ENCODE results near the gene DENND4C.
"Not testable (repeated sequence)": the region's sequence is repeated elsewhere in the genome, so short reads cannot be mapped to it uniquely, and the experiment has no call there.

Gene DENND4C

DNA sequence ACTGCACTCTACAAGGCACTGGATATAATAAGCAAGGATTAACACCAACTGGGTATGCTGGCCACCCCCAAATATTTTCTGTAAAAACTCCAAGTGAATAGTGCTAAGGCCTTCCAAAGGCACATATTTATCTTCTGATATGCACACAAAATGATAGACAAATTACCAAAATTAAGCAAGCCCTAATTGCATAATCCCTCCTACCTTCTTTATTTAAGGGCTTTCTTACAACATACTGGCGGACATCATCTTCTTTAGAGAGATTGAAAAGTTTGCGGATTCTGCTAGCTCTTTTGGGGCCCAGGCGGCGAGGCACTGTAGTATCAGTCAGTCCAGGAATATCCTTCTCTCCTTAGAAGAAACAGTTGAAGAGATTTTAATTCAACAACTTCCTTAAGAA is 147.7 kb downstream of the DENND4C start:
- no peak for DNase-seq

DNA sequence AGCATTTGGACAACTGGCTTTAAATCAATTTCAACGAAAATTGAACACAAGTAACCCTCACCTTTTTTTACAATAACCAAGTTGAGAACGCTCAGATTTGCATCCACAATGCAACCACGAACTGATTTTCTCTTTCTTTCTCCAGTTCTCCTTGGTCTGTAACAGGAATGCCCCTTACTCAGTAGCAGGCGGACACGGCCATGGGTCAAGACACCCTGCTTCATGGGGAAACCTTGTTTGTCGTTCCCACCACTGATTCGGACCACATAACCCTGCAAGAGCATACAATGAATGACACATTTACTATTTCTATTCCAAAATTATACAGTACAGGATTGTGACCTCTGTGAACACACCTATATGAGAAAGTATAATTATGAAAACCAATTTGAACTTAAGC is 148.2 kb downstream of the DENND4C start:
- no peak for DNase-seq

DNA sequence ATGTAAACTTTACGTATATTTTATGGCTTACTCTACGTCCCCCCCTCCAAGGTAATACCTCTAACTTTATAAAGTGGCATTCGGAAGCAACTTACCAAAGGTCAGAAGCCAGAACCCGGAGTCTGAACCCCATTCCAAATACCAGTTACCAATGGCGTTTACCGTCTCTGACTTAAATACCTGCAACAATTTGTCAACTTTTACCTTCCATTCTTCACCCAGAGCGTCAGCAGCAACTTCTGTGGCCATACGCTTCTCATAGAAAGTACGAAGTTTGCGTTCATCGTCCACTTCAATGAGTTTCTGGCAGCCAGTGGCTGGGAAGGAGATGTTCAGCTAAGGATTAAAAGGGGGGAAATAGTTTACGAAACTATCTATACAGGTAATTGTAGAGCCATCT is 148.8 kb downstream of the DENND4C start:
- DNase-seq = no peak

DNA sequence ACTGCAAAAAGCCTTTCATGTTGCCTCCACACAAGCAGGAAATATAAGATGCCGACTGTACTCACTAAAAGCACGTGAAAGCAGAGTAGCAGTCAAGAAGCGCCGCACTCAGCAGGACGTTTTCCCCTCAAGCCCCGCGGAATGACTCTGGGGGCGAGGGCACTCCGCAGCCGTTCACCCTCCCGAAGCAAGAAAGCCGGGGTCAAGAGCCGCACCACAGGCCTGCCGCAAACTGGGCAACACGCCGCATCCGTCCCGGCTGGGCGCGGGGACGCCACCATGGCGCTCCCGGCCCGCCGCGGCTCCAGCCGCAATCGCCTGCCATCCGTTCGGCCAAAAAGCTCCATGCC is 149.2 kb downstream of the DENND4C start:
- peak; percentile 42 for DNase-seq

DNA sequence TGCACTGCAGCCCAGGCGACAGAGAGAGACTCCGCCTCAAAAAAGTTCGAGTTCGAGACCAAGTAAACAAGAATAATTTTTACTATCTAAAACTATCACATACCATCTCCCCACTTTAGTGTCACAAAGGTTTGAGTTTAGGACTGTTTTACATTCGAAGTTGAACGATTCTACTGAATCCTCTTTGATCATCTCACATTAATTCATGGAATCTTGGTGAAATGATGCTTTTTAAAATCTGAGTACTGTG is 150.3 kb downstream of the DENND4C start:
- no peak for DNase-seq

DNA sequence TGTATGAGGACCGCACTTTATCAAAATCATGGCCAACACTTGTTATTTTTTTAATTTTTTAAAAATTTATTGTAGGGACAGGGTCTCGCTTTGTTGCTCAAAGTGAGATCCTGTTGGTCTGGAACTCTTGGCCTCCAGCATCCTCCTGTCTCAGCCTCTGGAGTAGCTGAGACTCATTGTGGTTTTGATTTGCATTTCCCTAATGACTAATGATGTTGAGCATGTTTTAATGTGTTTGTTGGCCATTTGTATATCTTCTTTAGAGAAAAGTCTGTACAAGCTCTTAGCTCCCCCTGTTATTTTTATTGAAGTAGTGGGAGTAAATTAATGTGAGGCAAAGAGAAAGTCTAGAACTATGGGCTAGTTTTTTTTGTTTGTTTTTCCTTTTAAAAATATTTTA is 151.2 kb downstream of the DENND4C start:
- no peak for DNase-seq

DNA sequence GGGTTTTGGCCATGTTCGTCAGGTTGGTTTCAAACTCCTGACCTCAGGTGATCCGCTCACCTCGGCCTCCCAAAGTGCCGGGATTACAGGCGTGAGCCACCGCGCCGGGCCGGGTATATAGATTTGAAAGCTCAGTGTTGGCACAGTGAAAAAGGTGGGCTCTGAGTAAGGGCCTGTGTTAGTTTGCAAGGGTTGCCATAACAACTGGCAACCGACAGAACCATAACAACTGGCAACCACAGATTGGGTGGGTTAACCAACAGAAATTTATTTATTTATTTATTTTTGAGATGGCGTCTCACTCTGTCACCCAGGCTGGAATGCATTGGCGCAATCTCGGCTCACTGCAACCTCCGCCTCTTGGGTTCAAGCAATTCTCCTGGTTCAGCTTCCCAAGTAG is 154.7 kb downstream of the DENND4C start:
- DNase-seq = not testable (repeated sequence)

DNA sequence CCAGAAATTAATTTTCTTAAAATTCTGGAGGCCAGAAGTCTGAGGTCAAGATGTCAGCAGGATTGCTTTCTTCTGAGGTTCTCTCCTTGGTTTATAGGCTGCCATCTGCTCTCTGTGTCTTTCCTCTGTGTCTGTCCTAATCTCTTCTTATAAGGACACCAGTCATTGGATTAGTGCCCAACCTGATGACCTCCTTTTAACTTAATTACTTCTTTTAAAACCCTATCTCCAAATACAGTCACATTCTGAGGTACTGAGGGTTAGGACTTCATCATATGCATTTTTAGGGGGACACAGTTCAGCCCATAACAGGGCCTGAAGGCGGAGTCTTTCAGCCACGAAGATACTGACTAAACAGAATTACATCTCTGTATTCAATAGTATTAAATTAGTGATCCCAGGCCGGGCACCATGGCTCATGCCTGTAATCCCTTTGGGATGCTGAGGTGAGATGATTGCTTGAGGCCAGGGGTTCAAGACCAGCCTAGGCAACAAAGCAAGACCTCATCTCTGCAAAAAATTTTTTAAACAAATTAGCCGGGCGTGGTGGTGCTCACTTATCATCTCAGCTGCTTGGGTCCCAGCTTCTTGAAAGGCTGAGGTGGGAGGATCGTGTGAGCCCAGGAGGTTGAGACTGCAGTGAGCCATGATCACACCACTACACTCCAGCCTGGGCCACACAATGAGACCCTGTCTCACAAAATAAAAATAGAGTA is 155.5 kb downstream of the DENND4C start:
- no peak for DNase-seq

DNA sequence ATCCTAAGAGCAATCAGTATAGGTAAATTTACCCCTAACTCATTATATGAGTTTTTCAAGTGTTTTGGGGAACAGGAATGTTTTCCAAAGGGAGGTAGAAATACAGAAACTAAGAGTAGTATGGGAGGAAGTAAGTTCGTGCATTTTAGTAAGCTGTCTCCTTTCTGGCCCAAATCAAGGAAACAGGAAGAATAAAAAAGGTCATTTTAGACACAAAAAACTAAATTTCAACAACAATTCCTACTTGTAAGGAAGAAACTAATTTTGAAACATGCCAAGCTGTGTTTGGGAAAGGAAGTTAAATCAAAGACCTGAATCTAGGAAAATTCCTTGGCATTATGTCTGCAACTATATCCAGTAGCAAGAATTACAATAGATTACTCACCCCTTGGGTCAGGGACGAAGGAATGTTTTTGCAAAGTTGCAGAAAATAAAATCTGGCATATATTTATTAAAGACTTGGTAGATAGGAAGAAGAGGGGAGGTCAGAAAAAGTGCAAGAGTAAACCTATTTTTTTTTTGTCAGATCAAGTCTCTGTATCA is 156.1 kb downstream of the DENND4C start:
- DNase-seq = no peak

DNA sequence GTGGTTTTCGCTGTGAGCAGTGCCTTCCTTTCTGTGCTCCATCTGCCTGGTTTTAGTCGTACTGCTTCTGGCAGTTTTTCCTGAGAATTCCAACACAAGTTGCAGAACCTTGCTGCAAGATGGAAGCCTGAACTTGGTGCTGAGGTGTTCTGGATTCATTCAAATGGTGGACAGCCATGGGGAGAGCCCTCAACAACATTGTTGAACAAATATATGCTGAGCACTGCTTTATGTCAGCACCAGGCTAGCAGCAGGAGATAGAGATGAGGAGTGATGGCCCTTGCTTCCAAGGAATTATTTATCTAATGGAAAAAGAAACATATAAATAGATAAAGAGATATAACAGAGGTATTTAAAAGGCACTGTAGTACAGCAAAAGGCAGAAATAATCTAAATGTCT is 156.8 kb downstream of the DENND4C start:
- no peak for DNase-seq

DNA sequence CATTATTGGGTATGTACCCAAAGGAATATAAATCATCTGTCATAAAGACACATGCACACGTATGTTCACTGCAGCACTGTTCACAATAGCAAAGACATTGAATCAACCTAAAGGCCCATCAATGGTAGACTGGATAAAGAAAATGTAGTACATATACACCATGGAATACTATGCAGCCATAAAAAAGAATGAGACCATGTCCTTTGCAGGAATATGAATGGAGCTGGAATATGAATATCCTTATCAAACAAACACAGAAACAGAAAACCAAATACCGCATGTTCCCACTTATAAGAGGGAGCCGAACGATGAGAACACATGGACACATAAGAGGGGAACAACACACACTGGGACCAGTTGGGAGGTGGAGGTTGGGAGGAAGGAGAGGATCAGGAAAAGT is 159.0 kb downstream of the DENND4C start:
- DNase-seq = not testable (repeated sequence)

DNA sequence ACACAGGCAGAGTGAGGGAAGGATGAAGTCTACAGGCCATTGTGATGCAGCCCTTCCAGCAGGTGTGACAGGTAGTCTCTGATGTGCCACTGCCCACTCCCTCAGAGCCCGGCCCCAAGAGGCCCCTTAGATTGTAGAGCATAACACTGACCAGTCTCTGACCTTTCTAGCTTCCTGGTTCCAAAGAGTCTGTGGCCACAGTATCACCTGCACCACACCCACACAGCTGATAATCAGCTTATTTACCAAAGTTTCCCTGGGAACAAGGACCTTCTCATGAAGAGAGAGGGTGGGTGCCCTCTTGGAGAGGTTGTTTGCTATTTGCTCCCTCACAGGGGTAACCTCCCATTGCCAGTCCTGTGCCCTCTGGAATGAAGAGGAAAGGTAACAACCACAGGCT is 167.4 kb downstream of the DENND4C start:
- DNase-seq = no peak

DNA sequence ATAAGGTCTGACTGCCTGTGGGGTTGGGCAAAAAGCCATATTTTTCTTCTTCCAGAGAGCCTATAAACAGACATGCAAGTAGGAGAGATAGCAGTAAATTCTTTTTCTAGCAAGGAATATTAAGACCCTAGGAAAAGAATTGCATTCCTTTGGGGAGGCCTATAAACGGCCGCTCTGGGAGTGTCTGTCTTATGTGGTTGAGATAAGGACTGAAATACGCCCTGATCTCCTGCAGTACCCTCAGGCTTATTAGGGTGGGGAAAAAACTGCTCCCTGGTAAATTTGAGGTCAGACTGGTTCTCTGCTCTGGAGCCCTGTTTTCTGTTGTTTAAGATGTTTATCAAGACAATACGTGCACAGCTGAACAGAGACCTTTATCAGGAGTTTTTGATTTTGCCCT is 172.7 kb downstream of the DENND4C start:
- DNase-seq = not testable (repeated sequence)

DNA sequence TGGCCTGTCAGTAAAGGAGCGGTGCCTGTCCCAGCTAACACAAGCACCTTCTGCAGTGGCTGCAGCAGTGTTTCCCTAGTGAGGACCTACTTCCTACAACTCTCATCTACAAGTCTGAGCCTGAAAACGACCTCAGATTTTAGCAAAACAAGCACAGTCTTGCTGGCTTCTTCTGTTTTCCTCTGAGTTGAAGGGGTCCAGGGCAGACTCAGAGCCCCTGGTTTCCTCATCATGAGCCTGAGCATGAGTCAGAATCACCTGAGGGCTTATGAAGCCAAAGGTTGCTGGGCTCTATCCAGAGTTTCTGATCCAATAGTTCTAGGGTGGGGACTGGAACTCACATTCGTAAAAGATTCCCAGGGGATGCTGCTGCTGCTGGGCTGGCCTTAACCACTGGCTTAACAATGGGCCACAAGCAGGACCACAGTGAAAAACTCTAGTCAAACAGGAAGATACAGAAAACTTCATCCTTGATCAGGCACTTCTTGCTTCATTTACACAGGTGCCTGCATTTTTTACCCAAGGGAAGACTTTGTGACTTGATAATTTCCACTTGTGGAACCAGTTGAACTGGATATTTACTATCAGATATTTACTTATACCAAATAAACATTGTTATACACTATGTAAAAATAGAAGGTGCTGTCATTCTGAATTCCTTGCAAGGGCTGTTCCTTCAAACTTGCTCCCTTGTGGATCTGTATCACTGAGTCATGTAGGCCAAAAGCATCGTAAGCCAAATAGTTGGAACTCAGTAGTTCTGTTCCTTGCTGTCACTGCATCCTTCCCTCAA is 174.0 kb downstream of the DENND4C start:
- DNase-seq = no peak

DNA sequence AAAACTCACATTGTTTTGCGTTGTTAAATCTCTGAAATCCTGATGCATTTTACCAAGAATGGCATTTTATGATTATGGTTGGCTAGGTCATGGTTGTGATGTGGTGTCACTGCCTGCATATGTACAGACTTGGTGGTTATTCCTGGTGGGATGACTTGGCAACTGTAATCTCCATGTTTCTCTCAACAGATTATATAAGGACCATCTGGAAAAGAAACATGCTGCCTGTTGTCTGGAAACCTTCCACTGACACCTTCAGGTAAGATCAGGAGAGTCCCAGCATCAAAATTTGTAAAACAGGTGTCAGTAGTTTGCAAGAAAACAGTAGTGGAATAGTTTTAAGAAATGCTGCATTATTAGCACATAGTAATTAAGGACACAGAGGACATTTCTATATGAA is 175.3 kb downstream of the DENND4C start:
- DNase-seq = no peak

DNA sequence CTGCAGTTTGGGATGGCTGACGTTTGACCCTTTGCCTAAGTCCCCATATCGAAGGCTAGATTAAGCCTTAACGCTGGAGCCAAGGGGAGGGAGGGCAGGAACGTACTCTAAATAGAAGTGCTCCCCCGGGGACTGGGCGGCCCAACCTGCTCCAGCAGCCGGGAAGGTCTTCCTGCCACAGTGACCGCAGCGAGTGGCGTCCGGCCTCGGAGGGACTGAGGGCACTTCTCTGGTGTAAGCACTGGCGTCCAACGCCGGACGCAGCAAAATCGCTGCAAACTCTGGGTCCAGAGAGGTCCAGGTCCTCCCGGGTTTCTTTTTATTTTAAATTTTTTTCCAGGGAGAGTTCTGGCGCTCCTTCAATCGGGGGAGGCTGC is 177.8 kb downstream of the DENND4C start:
- DNase-seq = no peak

DNA sequence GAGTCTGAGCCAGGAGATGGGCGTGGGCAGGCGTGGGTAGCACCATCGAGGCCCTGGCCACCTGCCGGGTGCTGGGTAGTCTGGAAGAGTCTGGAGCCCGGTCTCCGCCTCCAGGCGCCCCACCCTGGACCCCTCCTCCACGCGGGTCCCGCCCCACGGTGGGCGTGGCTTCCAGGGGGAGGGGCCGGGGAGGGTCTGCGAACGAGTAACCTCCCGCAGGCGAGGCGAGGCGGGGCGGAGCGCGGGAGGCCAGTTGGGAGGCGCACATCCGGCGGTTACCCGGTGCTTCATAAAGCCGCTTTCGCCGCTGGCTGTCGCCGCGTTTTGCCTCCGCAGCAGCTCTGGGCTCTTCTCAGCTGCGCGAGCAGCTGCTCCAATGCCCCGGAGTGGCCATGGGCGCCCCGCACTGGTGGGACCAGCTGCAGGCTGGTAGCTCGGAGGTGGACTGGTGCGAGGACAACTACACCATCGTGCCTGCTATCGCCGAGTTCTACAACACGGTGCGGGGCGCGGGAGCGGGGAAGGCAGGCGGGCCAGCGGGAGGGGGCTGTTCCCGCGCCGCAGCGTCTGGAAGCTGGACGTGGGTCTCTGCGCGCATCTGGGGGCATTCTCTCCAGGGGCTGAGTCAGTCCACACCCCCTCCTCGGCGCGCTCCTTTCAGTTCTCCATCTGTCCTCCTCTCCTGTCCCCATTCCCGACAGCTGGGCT is 178.4 kb downstream of the DENND4C start, which contains the start of gene ACER2:
ACER2 (plus strand) TSS at position 317 of the 708 bp plus-strand sequence; CDS start at position 393, 76 bp downstream.
- peak; percentile 94 for DNase-seq

DNA sequence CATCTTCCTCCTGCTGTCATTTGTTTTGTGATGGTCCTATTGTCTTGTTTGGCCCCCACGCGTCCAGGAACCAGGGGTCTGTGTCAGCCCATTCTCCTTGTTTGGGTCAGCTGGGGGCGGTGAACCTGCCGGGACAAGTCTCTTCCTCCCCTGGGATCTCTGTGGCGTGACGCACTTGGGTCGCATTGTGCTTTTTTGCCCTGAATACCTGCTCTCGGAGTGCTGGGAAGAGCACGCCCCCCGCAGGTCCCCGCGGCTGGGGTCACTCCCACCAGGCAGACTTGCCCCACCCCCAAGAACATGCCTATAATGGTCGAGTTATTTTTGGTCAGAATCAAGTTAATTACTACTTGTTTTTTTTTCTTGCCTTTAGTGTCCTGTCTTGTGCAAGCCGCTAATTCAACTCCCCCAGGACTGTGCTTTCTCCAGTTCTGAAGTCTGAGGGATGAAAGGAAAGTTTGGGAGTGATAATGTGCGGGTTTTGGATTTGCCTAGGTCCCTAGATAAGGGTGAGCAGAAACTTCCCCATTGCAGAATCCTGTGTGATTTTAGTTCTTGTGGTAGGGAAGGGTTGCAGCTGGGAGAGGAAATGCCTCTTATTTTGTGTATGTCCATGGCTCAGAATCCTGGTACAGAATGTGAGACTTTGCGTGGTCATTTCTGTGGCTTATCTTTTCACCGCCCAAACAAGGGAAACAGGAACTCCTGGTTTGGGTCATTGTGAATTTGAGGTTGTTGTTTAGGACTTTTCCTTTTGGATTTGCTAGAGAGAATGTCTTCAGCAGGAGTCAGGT is 179.1 kb downstream of the DENND4C start:
- no peak for DNase-seq

DNA sequence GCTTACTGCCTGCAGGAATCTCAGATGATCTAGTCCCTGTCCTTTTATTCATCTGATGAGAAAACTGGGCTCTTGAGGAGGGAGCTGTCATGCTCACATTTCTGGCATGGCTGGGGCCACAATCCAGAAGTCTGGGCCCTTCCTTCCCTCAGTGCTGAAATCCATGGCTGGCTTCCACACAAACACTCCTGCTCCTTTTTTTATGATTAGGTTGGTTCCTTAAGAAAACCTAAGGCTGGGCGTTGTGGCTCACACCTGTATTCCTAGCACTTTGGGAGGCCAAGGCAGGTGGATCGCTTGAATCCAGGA is 179.7 kb downstream of the DENND4C start:
- DNase-seq = no peak

DNA sequence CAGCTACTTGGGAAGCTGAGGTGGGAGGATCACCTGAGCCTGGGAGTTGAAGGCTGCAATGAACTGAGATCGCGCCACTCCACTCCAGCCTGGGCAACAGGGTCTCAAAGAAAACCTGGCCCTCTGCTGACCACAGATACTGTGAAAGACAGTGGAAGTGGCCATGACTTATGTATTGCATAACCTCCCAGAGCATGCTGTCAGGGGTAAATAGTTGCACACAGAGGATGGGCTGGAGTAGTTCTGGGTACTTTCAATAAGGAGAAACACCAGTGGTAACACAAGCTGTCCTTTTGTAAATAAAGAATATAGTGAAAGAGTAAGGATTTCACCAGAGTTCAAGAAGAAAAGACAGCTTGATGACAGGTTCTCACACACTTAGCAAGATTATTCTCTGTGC is 180.1 kb downstream of the DENND4C start:
- DNase-seq = no peak

DNA sequence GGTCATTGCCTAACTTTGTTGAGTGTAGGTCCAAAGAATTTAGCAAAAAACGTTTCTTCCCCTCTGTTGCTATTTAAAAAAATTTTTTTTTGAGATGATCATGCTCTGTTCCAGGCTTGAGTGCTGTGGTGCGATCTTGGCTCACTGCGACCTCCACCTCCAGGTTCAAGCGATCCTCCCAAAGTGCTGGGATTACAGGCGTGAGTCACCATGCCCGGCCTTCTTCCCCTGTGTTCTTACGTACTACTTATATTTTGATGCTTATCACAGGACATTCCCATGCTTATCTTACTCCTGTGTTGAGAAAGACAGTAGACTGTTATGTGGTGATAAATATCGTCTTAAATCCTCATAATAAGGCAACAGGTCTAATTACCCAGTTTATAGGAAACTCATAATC is 180.8 kb downstream of the DENND4C start:
- no peak for DNase-seq

DNA sequence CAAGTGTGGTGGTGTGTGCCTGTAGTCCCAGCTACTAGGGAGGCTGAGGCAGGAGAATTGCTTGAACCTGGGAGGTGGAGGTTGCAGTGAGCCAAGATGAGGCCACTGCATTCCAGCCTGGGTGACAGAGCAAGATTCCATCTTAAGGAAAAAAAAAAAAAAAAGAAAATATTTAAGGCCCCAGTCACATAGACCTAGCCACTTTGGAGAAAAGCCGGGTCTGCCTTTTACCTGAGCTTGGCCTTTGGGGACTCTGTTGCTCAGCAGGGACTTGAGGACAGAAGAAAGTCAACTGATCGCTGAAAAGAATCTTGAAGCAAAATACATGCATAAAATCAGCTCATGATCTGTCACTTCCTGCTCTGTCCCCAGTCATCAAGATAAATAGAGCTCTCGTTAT is 183.0 kb downstream of the DENND4C start:
- DNase-seq = not testable (repeated sequence)

DNA sequence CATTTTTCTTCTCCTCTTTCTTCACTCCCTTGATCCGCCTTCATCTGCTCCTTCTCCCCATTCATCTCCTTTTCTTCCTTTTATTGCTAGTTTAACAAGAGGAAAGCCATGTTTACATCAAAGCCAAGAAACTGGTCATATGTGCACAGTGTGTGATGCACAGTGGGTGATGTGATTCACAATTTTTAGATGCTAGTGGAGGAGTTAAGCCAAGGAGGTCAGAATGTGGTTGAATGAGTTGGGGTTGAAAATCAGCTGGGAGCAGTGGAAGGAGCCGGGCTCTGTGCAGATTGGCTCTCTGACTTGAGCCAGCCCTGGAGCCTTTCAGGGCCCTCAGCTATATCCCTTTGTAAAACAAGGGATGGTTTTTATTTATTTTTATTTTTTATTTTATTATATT is 185.7 kb downstream of the DENND4C start:
- no peak for DNase-seq

Measured in NCI-H1092 (cell line).